ENCODE results near the gene BSPRY. TPM values are rescaled to one million over a fixed set of nuclear protein-coding genes. Genes with fewer than 3 reads are reported as not detected.
A peak's percentile ranks its signal among the peaks of the same experiment; 100 is the strongest.
"Not testable (repeated sequence)": the region's sequence is repeated elsewhere in the genome, so short reads cannot be mapped to it uniquely, and the experiment has no call there.

The BSPRY gene
- total RNA-seq, 3 donors from 2014 or later (not counting 1 experiment from before 2014, with no cell fraction given): 3.3 to 5.5 (median 4.3) TPM

- H3K27me3 ChIP-seq (ENCODE audit: control insufficient read depth, insufficient read depth, low read length); H3K4me3 ChIP-seq (ENCODE audit: low read length); H3K36me3 Mint-ChIP-seq; H3K27ac ChIP-seq (ENCODE audit: low read length); H3K9me3 ChIP-seq (ENCODE audit: control insufficient read depth, insufficient read depth, low read length); H3K9me3 Mint-ChIP-seq; H3K27me3 Mint-ChIP-seq (ENCODE audit: low read depth in 2 of 2); H3K36me3 ChIP-seq (ENCODE audit: control insufficient read depth, insufficient read depth, low read length): not testable (repeated sequence)
- Mint-ChIP-seq H3K4me3 (peak overlapping the region; percentile 75), H3K27ac (peak overlapping the region; percentile 61 to 96), H3K4me1 (peaks cover 24 to 28% of the 10 kb centered on the region in 2 donors)
- peak; percentile 72 for TF ChIP-seq CTCF (IDR thresholded peaks at IDR 0.05)
- intact Hi-C loops (cut with micrococcal nuclease): loop anchor here (1.0 kb wide), 2 partner anchors 98 to 133 kb away; no protein-coding TSS in a partner anchor
- 49% methylated on average over 7 of the region's 7 CpGs for WGBS (ENCODE audit: insufficient coverage)
- H3K4me1 ChIP-seq (ENCODE audit: control insufficient read depth, insufficient read depth, low read length): peaks cover 23% of the 10 kb centered on the region
- ATAC-seq: peak in 2 of 3 donors; percentile 14 to 22
- peak; percentile 42 to 79 for DNase-seq
Observed at GRCh38 chr9:113406873-113407511, 57.7 kb downstream of the BSPRY start.

- peak overlapping the region; percentile 78 for H3K4me3 ChIP-seq (ENCODE audit: low read length)
- no peak for TF ChIP-seq CTCF (IDR thresholded peaks at IDR 0.05)
- ATAC-seq: no peak
Observed at GRCh38 chr9:113409481-113409880, 60.1 kb downstream of the BSPRY start.

DNA sequence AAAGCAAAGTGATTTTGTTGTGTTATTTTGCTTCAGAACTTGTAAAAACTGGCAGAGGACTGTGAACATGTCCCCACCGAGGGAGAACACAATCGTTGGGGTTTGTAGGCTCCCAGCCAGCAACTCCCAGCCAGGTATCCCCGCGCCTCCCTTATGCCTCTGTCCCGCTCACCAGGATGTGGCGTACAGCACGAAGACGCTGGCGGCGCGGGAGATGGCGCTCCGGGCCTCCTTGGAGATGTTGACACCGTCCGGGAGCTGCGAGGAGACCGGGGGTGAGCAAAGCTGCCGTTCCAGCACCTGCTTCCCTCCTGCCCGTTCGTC lies 60.5 kb downstream of the BSPRY start:
- peak overlapping the region; percentile 96 to 99 for H3K27ac Mint-ChIP-seq
- WGBS (ENCODE audit: insufficient coverage): under 1% methylated on average over 20 of the region's 20 CpGs
- intact Hi-C loops (cut with micrococcal nuclease): loop anchor here (1.0 to 2.0 kb wide), 5 partner anchors 9 to 189 kb away; partner anchors contain the start of genes ALAD, CDC26, FKBP15 and PRPF4
- Histone ChIP-seq H3K9me3 (ENCODE audit: control insufficient read depth, insufficient read depth, low read length) (no peaks in the 10 kb centered on the region), H3K4me1 (ENCODE audit: control insufficient read depth, insufficient read depth, low read length) (peaks cover 23% of the 10 kb centered on the region), H3K4me3 (ENCODE audit: low read length) (peak overlapping the region; percentile 78), H3K27ac (ENCODE audit: low read length) (peak overlapping the region; percentile 95), H3K36me3 (ENCODE audit: control insufficient read depth, insufficient read depth, low read length) (peaks cover 7% of the 10 kb centered on the region), H3K27me3 (ENCODE audit: control insufficient read depth, insufficient read depth, low read length) (no peaks in the 10 kb centered on the region)
- H3K9me3 Mint-ChIP-seq: no peaks in the 10 kb centered on the region
- H3K4me3 Mint-ChIP-seq: peak overlapping the region; percentile 94
- ATAC-seq: no peak
- H3K27me3 Mint-ChIP-seq (ENCODE audit: low read depth in 2 of 2): no peaks in the 10 kb centered on the region
- DNase-seq: no peak
- no peaks in the 10 kb centered on the region for H3K36me3 Mint-ChIP-seq
- no peak for TF ChIP-seq CTCF (IDR thresholded peaks at IDR 0.05)
- H3K4me1 Mint-ChIP-seq: peaks cover 24 to 28% of the 10 kb centered on the region in 2 donors

More at GRCh38 chr9:113409481-113409880, 60.1 kb downstream of the BSPRY start:
- Histone ChIP-seq H3K9me3 (ENCODE audit: control insufficient read depth, insufficient read depth, low read length) (no peaks in the 10 kb centered on the region), H3K4me1 (ENCODE audit: control insufficient read depth, insufficient read depth, low read length) (peaks cover 23% of the 10 kb centered on the region), H3K27me3 (ENCODE audit: control insufficient read depth, insufficient read depth, low read length) (no peaks in the 10 kb centered on the region), H3K27ac (ENCODE audit: low read length) (peak overlapping the region; percentile 95), H3K36me3 (ENCODE audit: control insufficient read depth, insufficient read depth, low read length) (peaks cover 7% of the 10 kb centered on the region)
- intact Hi-C loops (cut with micrococcal nuclease): no loop called here
- H3K27ac Mint-ChIP-seq: peak overlapping the region; percentile 96 to 99
- H3K9me3 Mint-ChIP-seq: no peaks in the 10 kb centered on the region
- H3K36me3 Mint-ChIP-seq: no peaks in the 10 kb centered on the region
- peaks cover 24 to 28% of the 10 kb centered on the region in 2 donors for H3K4me1 Mint-ChIP-seq
- DNase-seq: peak in 1 of 2 donors; percentile 17
- peak overlapping the region; percentile 94 for H3K4me3 Mint-ChIP-seq
- 47% methylated on average over 10 of the region's 10 CpGs for WGBS (ENCODE audit: insufficient coverage)
- no peaks in the 10 kb centered on the region for H3K27me3 Mint-ChIP-seq (ENCODE audit: low read depth in 2 of 2)

All from natural killer cell (primary cell).